H1 (cell line): ENCODE results near the gene ARHGAP42. TPM values are rescaled to one million over a fixed set of nuclear protein-coding genes. Genes with fewer than 3 reads are reported as not detected.

Experiments
- polyA plus RNA-seq, 7 experiments: library from polyadenylated mRNA; depleted of rRNA in 3 of 7; stranded (reverse) in 5 of 7; unstranded in 2 of 7; fragments of >200 nt in 5 of 7; fragments of 200-250 nt in 2 of 7; gene quantifications; 1 replicate in 5 of 7; 2 replicates in 1 of 7; 4 replicates in 1 of 7; pipeline versions ENCODE4 v1.2.1 to v1.2.3, GENCODE V29; 2011 to 2013; ENCODE audit warnings: missing spikeins in 2 of 7, mixed read lengths in 2 of 7
- total RNA-seq: library from RNA; stranded (reverse); fragmentation: NEBNext Ultra II Directional; extraction: Animal tissue kit (Norgen Biotek cat#: 25700); gene quantifications from 2 replicates; pipeline ENCODE4 v1.2.1, GENCODE V29; 2021
- TF ChIP-seq, protein P1 (sequence below), 3 experiments: IDR thresholded peaks; 1 replicate in 2 of 3; 2 replicates in 1 of 3; pipeline versions ENCODE4 v1.5.1 to v1.6.1; 2011; ENCODE audit warnings: low read length in 3 of 3, mild to moderate bottlenecking in 3 of 3, inconsistent platforms in 2 of 3, low read depth in 1 of 3, moderate library complexity in 1 of 3; ENCODE audit not compliant: insufficient read depth in 1 of 3; ENCODE audit errors: control extremely low read depth in 1 of 3

The ARHGAP42 gene
- total and polyA plus RNA-seq, 2 of the 8 experiments (the other 6 are each of a cell fraction or from before 2014, with no cell fraction given): 22.2 to 33.5 TPM

DNA sequence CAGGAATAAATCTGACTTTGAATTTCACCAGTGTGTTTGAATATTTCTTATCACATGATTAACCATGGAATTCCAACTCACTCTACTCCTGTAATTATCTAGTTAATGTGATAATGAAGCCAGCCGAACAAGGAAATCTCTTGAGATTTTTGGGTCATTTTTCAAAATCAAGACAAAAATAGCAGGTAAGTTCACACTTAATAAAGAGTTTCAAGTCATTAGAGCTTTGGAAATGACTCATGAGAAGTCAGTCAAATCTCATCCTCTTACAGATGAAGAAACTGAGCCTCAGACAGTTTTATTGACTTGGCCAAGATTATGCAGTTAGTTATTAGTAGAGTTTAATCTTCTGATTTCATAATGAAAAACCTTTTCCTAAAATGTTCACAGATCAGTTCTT, 148.8 kb downstream of the ARHGAP42 start (continued):
- TF ChIP-seq, protein P1, sequence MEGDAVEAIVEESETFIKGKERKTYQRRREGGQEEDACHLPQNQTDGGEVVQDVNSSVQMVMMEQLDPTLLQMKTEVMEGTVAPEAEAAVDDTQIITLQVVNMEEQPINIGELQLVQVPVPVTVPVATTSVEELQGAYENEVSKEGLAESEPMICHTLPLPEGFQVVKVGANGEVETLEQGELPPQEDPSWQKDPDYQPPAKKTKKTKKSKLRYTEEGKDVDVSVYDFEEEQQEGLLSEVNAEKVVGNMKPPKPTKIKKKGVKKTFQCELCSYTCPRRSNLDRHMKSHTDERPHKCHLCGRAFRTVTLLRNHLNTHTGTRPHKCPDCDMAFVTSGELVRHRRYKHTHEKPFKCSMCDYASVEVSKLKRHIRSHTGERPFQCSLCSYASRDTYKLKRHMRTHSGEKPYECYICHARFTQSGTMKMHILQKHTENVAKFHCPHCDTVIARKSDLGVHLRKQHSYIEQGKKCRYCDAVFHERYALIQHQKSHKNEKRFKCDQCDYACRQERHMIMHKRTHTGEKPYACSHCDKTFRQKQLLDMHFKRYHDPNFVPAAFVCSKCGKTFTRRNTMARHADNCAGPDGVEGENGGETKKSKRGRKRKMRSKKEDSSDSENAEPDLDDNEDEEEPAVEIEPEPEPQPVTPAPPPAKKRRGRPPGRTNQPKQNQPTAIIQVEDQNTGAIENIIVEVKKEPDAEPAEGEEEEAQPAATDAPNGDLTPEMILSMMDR (IDR thresholded peaks at IDR 0.05; ENCODE audit: control extremely low read depth in 1 of 3, insufficient read depth in 1 of 3, low read depth in 1 of 3, low read length in 3 of 3): no peak
